Tibial nerve (tissue), 4 donors: ENCODE data around the gene KCNK17. TPM values are rescaled to one million over a fixed set of nuclear protein-coding genes. Genes with fewer than 3 reads are reported as not detected.

Experiments used
- DNase-seq, 2 donors: peaks; one replicate each; pipeline ENCODE4 v3.0.0-alpha.2; 2019; ENCODE audit warnings: low spot score in 2 of 2
- H3K27ac ChIP-seq, 4 donors: fragments of 200-600 bp; sonication (generic) in 3 of 4; one replicate each; pipeline ENCODE4 v1.5.1; 2017 to 2019; ENCODE audit warnings: mild to moderate bottlenecking in 1 of 4
- H3K27me3 ChIP-seq, 2 donors: fragments of 200-600 bp; sonication (generic) in 1 of 2; one replicate each; pipeline versions ENCODE4 v1.5.1 to v1.6.0; 2017 to 2019
- H3K36me3 ChIP-seq, 3 donors: fragments of 200-600 bp; sonication (generic); one replicate each; pipeline ENCODE4 v1.5.1; 2018 to 2019
- H3K4me1 ChIP-seq, 4 donors: fragments of 200-600 bp; sonication (generic) in 3 of 4; one replicate each; pipeline ENCODE4 v1.5.1; 2017 to 2019
- H3K4me3 ChIP-seq, 4 donors: fragments of 200-600 bp; sonication (generic) in 3 of 4; one replicate each; pipeline ENCODE4 v1.5.1; 2017 to 2019; ENCODE audit warnings: mild to moderate bottlenecking in 1 of 4, moderate library complexity in 1 of 4
- H3K9me3 ChIP-seq, 4 donors: fragments of 200-600 bp; sonication (generic) in 3 of 4; one replicate each; pipeline ENCODE4 v1.5.1; 2017 to 2019
- CTCF ChIP-seq, 5 experiments: fragments of 200-600 bp in 3 of 5; fragments of 450-650 bp in 2 of 5; sonication (generic) in 3 of 5; IDR thresholded peaks; one replicate each; pipeline ENCODE4 v1.5.1; 2016 to 2019; ENCODE audit warnings: antibody characterized with exemption in 5 of 5, mild to moderate bottlenecking in 3 of 5, moderate library complexity in 2 of 5
- EP300 ChIP-seq, 2 donors: sonication (generic); formaldehyde crosslinking; IDR thresholded peaks; one replicate each; pipeline ENCODE4 v1.6.1; 2017; ENCODE audit warnings: antibody characterized with exemption in 2 of 2, mild to moderate bottlenecking in 1 of 2
- POLR2A ChIP-seq, 2 donors: fragments of 450-650 bp; IDR thresholded peaks; one replicate each; pipeline ENCODE4 v1.6.1; 2017; ENCODE audit warnings: antibody characterized with exemption in 2 of 2, mild to moderate bottlenecking in 2 of 2, moderate library complexity in 2 of 2
- WGBS, 2 donors: methylation state at CpG; one replicate each; pipeline ENCODE4 v1.1.5; 2018; 5-methylcytosine and 5-hydroxymethylcytosine counted together
- total RNA-seq, 4 donors: library from RNA; depleted of rRNA; stranded (reverse); fragments of >200 nt; gene quantifications; one replicate each; pipeline ENCODE4 v1.1.0, GENCODE V29; 2016

Gene KCNK17
- total RNA-seq, 4 donors from 2014 or later: 1.1 to 1.7 TPM; not detected in 2

GRCh38 chr6:39317256-39317655 lies 3.0 kb upstream of the KCNK17 start:
- no peak for DNase-seq
- H3K4me1 ChIP-seq: peaks cover 0 to 17% (median 11%) of the 10 kb centered on the region in 4 donors
- no peak overlapping the region for H3K27ac ChIP-seq
- TF ChIP-seq CTCF (IDR thresholded peaks at IDR 0.05) (no peak), EP300 (IDR thresholded peaks at IDR 0.05) (no peak), POLR2A (IDR thresholded peaks at IDR 0.05) (no peak)
- no peaks in the 10 kb centered on the region for H3K36me3 ChIP-seq
- 94 to 95% methylated on average over 3 of the region's 3 CpGs for WGBS, 2 donors
- H3K9me3 ChIP-seq: no peaks in the 10 kb centered on the region
- H3K27me3 ChIP-seq: peaks cover 0 to 39% of the 10 kb centered on the region in 2 donors
- H3K4me3 ChIP-seq: no peak overlapping the region

- WGBS, 2 donors: 3% methylated on average over 37 to 62 of the region's 80 CpGs
- TF ChIP-seq CTCF (IDR thresholded peaks at IDR 0.05) (no peak), POLR2A (IDR thresholded peaks at IDR 0.05) (no peak), EP300 (IDR thresholded peaks at IDR 0.05) (no peak)
- no peaks in the 10 kb centered on the region for H3K36me3 ChIP-seq
- H3K27me3 ChIP-seq: peaks cover 0 to 47% of the 10 kb centered on the region in 2 donors
- peaks cover 0 to 17% (median 11%) of the 10 kb centered on the region in 4 donors for H3K4me1 ChIP-seq
- no peak overlapping the region for H3K27ac ChIP-seq
- DNase-seq: no peak
- H3K4me3 ChIP-seq: peak overlapping the region in 3 of 4 donors; percentile 19 to 45 (median 20)
- no peaks in the 10 kb centered on the region for H3K9me3 ChIP-seq
These were observed 520 bp downstream of the KCNK17 start for GRCh38 chr6:39313526-39314272.

GRCh38 chr6:39312912-39313525 lies 1.2 kb downstream of the KCNK17 start:
- TF ChIP-seq CTCF (IDR thresholded peaks at IDR 0.05) (no peak), POLR2A (IDR thresholded peaks at IDR 0.05) (no peak), EP300 (IDR thresholded peaks at IDR 0.05) (no peak)
- no peaks in the 10 kb centered on the region for H3K36me3 ChIP-seq
- H3K9me3 ChIP-seq: no peaks in the 10 kb centered on the region
- no peak for DNase-seq
- H3K4me1 ChIP-seq: peaks cover 0 to 17% (median 11%) of the 10 kb centered on the region in 4 donors
- H3K27ac ChIP-seq: no peak overlapping the region
- peaks cover 0 to 47% of the 10 kb centered on the region in 2 donors for H3K27me3 ChIP-seq
- WGBS, 2 donors: 18 to 33% methylated on average over 35 to 41 of the region's 45 CpGs
- peak overlapping the region in 3 of 4 donors; percentile 19 to 45 (median 20) for H3K4me3 ChIP-seq

GRCh38 chr6:39310542-39310941 lies 3.7 kb downstream of the KCNK17 start:
- Histone ChIP-seq H3K4me3 (no peak overlapping the region), H3K4me1 (peaks cover 0 to 17% (median 11%) of the 10 kb centered on the region in 4 donors), H3K27me3 (peaks cover 0 to 41% of the 10 kb centered on the region in 2 donors), H3K27ac (no peak overlapping the region), H3K36me3 (no peaks in the 10 kb centered on the region), H3K9me3 (no peaks in the 10 kb centered on the region)
- no peak for TF ChIP-seq EP300 (IDR thresholded peaks at IDR 0.05)
- no peak for TF ChIP-seq POLR2A (IDR thresholded peaks at IDR 0.05)
- TF ChIP-seq CTCF (IDR thresholded peaks at IDR 0.05): no peak
- WGBS, 2 donors: 56 to 67% methylated on average over 1 to 4 of the region's 4 CpGs
- no peak for DNase-seq

GRCh38 chr6:39309942-39310531 lies 4.2 kb downstream of the KCNK17 start:
- Histone ChIP-seq H3K4me3 (no peak overlapping the region), H3K4me1 (peaks cover 0 to 17% (median 11%) of the 10 kb centered on the region in 4 donors), H3K27me3 (peaks cover 0 to 35% of the 10 kb centered on the region in 2 donors), H3K27ac (no peak overlapping the region), H3K9me3 (no peaks in the 10 kb centered on the region), H3K36me3 (no peaks in the 10 kb centered on the region)
- WGBS, 2 donors: 33 to 45% methylated on average over 7 of the region's 7 CpGs
- TF ChIP-seq POLR2A (IDR thresholded peaks at IDR 0.05) (no peak), EP300 (IDR thresholded peaks at IDR 0.05) (no peak), CTCF (IDR thresholded peaks at IDR 0.05) (peak; percentile 80 to 94 (median 89))
- peak; percentile 62 to 81 for DNase-seq
